ENCODE measurements around the gene S1PR4. TPM values are rescaled to one million over a fixed set of nuclear protein-coding genes. Genes with fewer than 3 reads are reported as not detected.
A peak's percentile ranks its signal among the peaks of the same experiment; 100 is the strongest.
"Not testable (repeated sequence)": the region's sequence is repeated elsewhere in the genome, so short reads cannot be mapped to it uniquely, and the experiment has no call there.

S1PR4 gene
- total RNA-seq, 1 donor from 2014 or later: 0.27 TPM

- intact Hi-C loops (cut with DNase I); DNase-seq; ATAC-seq (ENCODE audit: poor library complexity): not testable (repeated sequence)
Measured at GRCh38 chr19:3172673-3173000, 5.9 kb upstream of the S1PR4 start.

GRCh38 chr19:3175781-3176714 is 2.5 kb upstream of the S1PR4 start:
- no peak for DNase-seq
- no peak for ATAC-seq (ENCODE audit: poor library complexity)
- intact Hi-C loops (cut with DNase I): no loop called here

GRCh38 chr19:3176715-3177501 is 1.7 kb upstream of the S1PR4 start:
- DNase-seq: no peak
- intact Hi-C loops (cut with DNase I): no loop called here
- ATAC-seq (ENCODE audit: poor library complexity): no peak

- no peak for DNase-seq
Measured at GRCh38 chr19:3178973-3179738, 587 bp downstream of the S1PR4 start.

GRCh38 chr19:3179739-3180293 is 1.2 kb downstream of the S1PR4 start:
- DNase-seq (no peak), ATAC-seq (ENCODE audit: poor library complexity) (no peak)
- intact Hi-C loops (cut with DNase I): no loop called here

More at GRCh38 chr19:3178973-3179738, 587 bp downstream of the S1PR4 start:
- peak; percentile 18 for ATAC-seq (ENCODE audit: poor library complexity)
- intact Hi-C loops (cut with DNase I): no loop called here

- intact Hi-C loops (cut with DNase I): no loop called here
- DNase-seq (no peak), ATAC-seq (ENCODE audit: poor library complexity) (no peak)
Measured at GRCh38 chr19:3183721-3184641, 5.4 kb downstream of the S1PR4 start.

- intact Hi-C loops (cut with DNase I): no loop called here
- peak; percentile 83 for DNase-seq
- peak; percentile 63 for ATAC-seq (ENCODE audit: poor library complexity)
Measured at GRCh38 chr19:3184847-3185460, 6.4 kb downstream of the S1PR4 start.

- ATAC-seq (ENCODE audit: poor library complexity): peak; percentile 97
- DNase-seq: peak; percentile 97
- intact Hi-C loops (cut with DNase I): no loop called here
Measured at GRCh38 chr19:3185461-3186159, 7.0 kb downstream of the S1PR4 start, which contains the start of gene NCLN. NCLN (plus strand) TSS chr19:3185930; CDS start chr19:3186031, 101 bp downstream.

GRCh38 chr19:3186160-3186688 is 7.7 kb downstream of the S1PR4 start:
- ATAC-seq (ENCODE audit: poor library complexity) (peak; percentile 6), DNase-seq (no peak)
- intact Hi-C loops (cut with DNase I): no loop called here

- ATAC-seq (ENCODE audit: poor library complexity) (no peak), DNase-seq (no peak)
- intact Hi-C loops (cut with DNase I): no loop called here
Measured at GRCh38 chr19:3186891-3187661, 8.5 kb downstream of the S1PR4 start.

- no peak for ATAC-seq (ENCODE audit: poor library complexity)
- intact Hi-C loops (cut with DNase I): no loop called here
- no peak for DNase-seq
Measured at GRCh38 chr19:3187662-3188511, 9.3 kb downstream of the S1PR4 start.

- intact Hi-C loops (cut with DNase I): no loop called here
- ATAC-seq (ENCODE audit: poor library complexity) (no peak), DNase-seq (no peak)
Measured at GRCh38 chr19:3188627-3189596, 10.3 kb downstream of the S1PR4 start.

GRCh38 chr19:3189702-3190469 is 11.3 kb downstream of the S1PR4 start:
- ATAC-seq (ENCODE audit: poor library complexity): no peak
- DNase-seq: no peak
- intact Hi-C loops (cut with DNase I): no loop called here

Measured in Right ventricle myocardium superior (tissue), 1 donor.